Keratinocyte (primary cell): ENCODE results near the gene COL6A1.
"Not testable (repeated sequence)": the region's sequence is repeated elsewhere in the genome, so short reads cannot be mapped to it uniquely, and the experiment has no call there.

Source experiments
- EZH2 ChIP-seq: IDR thresholded peaks from one replicate; pipeline ENCODE4 v1.6.1; 2012; ENCODE audit warnings: inconsistent platforms, mild to moderate bottlenecking, low read length, moderate library complexity
- TF ChIP-seq, protein P1 (sequence below), 3 experiments: IDR thresholded peaks in 1 of 3; conservative IDR thresholded peaks in 1 of 3; optimal IDR thresholded peaks in 1 of 3; 2 replicates in 2 of 3; 3 replicates in 1 of 3; pipeline versions ENCODE3 to v1.5.1; 2011; ENCODE audit warnings: low read length in 3 of 3, mild to moderate bottlenecking in 3 of 3, moderate library complexity in 2 of 3, control low read depth in 1 of 3, inconsistent platforms in 1 of 3; ENCODE audit not compliant: insufficient read depth in 2 of 3; ENCODE audit errors: extremely low read depth in 1 of 3

DNA sequence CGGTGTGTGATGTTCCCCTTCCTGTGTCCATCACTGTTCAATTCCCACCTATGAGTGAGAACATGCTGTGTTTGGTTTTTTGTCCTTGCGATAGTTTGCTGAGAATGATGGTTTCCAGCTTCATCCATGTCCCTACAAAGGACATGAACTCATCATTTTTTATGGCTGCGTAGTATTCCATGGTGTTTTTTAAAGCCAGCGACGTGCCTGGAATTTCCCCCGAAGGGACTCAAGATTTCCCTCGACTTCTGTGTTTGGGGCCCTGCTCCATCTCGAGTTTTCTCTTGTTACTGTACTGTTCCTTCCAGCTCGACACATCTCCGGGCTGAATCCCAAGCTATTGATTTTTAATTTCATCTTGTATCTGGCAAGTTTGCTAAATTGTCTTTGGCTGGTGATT lies 29.0 kb upstream of the COL6A1 start:
- TF ChIP-seq, protein P1, sequence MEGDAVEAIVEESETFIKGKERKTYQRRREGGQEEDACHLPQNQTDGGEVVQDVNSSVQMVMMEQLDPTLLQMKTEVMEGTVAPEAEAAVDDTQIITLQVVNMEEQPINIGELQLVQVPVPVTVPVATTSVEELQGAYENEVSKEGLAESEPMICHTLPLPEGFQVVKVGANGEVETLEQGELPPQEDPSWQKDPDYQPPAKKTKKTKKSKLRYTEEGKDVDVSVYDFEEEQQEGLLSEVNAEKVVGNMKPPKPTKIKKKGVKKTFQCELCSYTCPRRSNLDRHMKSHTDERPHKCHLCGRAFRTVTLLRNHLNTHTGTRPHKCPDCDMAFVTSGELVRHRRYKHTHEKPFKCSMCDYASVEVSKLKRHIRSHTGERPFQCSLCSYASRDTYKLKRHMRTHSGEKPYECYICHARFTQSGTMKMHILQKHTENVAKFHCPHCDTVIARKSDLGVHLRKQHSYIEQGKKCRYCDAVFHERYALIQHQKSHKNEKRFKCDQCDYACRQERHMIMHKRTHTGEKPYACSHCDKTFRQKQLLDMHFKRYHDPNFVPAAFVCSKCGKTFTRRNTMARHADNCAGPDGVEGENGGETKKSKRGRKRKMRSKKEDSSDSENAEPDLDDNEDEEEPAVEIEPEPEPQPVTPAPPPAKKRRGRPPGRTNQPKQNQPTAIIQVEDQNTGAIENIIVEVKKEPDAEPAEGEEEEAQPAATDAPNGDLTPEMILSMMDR (optimal IDR thresholded peaks at IDR 0.05 in 1 of 3, IDR thresholded peaks at IDR 0.05 in 1 of 3, conservative IDR thresholded peaks at IDR 0.05 in 1 of 3; ENCODE audit: extremely low read depth in 1 of 3, insufficient read depth in 2 of 3, low read length in 3 of 3): not testable (repeated sequence)
- not testable (repeated sequence) for TF ChIP-seq EZH2
